H9 (cell line): ENCODE measurements around the gene MRGPRF. TPM values are rescaled to one million over a fixed set of nuclear protein-coding genes. Genes with fewer than 3 reads are reported as not detected.
A peak's percentile ranks its signal among the peaks of the same experiment; 100 is the strongest.

Experiments used
- DNase-seq: peaks from one replicate; pipeline ENCODE4 v3.0.0-alpha.2; 2017
- H2AFZ ChIP-seq: one replicate; pipeline ENCODE4 v1.6.1; 2013; ENCODE audit warnings: mild to moderate bottlenecking, low read length, control low read depth, moderate library complexity
- H2AK5ac ChIP-seq: 2 replicates; pipeline ENCODE4 v1.6.1; 2013; ENCODE audit warnings: low read length, control low read depth, mixed read lengths; ENCODE audit not compliant: insufficient read length
- H2BK120ac ChIP-seq: one replicate; pipeline ENCODE4 v1.6.1; 2013; ENCODE audit warnings: low read depth, mild to moderate bottlenecking, low read length, control low read depth, inconsistent platforms; ENCODE audit not compliant: poor library complexity, severe bottlenecking
- H2BK12ac ChIP-seq: 2 replicates; pipeline ENCODE4 v1.6.1; 2013; ENCODE audit warnings: low read length, control low read depth, mixed read lengths, low read depth; ENCODE audit not compliant: insufficient read length
- H2BK15ac ChIP-seq: 2 replicates; pipeline ENCODE4 v1.6.1; 2013; ENCODE audit warnings: low read depth, low read length, control low read depth
- H2BK20ac ChIP-seq: one replicate; pipeline ENCODE4 v1.6.1; 2013; ENCODE audit warnings: low read depth, mild to moderate bottlenecking, low read length, control low read depth, inconsistent platforms; ENCODE audit not compliant: poor library complexity, severe bottlenecking
- H2BK5ac ChIP-seq: 2 replicates; pipeline ENCODE4 v1.6.1; 2013; ENCODE audit warnings: low read length, control low read depth, mixed read lengths; ENCODE audit not compliant: insufficient read length
- H3K14ac ChIP-seq: 2 replicates; pipeline ENCODE4 v1.6.1; 2013; ENCODE audit warnings: low read length, control low read depth; ENCODE audit not compliant: insufficient read depth
- H3K18ac ChIP-seq: 2 replicates; pipeline ENCODE4 v1.6.1; 2013; ENCODE audit warnings: low read depth, mild to moderate bottlenecking, mixed read lengths, low read length, control low read depth; ENCODE audit not compliant: insufficient read length
- H3K23ac ChIP-seq: 2 replicates; pipeline ENCODE4 v1.6.1; 2013; ENCODE audit warnings: low read length, control low read depth, mixed read lengths, low read depth; ENCODE audit not compliant: insufficient read length
- H3K23me2 ChIP-seq: 2 replicates; pipeline ENCODE4 v1.6.1; 2013; ENCODE audit warnings: low read depth, mild to moderate bottlenecking, mixed read lengths, low read length, control low read depth; ENCODE audit not compliant: insufficient read length, poor library complexity, severe bottlenecking
- H3K27ac ChIP-seq: 2 replicates; pipeline ENCODE4 v1.5.1; 2013; ENCODE audit warnings: low read length, control low read depth, mixed read lengths, low read depth; ENCODE audit not compliant: insufficient read length
- H3K27me3 ChIP-seq: 2 replicates; pipeline ENCODE4 v1.6.1; 2013; ENCODE audit warnings: low read length, control low read depth, inconsistent platforms; ENCODE audit not compliant: insufficient read depth
- H3K4ac ChIP-seq: 2 replicates; pipeline ENCODE4 v1.6.1; 2013; ENCODE audit warnings: low read depth, mild to moderate bottlenecking, control low read depth, inconsistent platforms, low read length, moderate library complexity
- H3K4me1 ChIP-seq: 2 replicates; pipeline ENCODE4 v1.6.1; 2013; ENCODE audit warnings: low read length, control low read depth, inconsistent platforms; ENCODE audit not compliant: insufficient read depth
- H3K4me2 ChIP-seq: 2 replicates; pipeline ENCODE4 v1.6.1; 2013; ENCODE audit warnings: low read length, control low read depth, mixed read lengths; ENCODE audit not compliant: insufficient read length, insufficient read depth
- H3K56ac ChIP-seq: 2 replicates; pipeline ENCODE4 v1.6.1; 2013; ENCODE audit warnings: low read depth, mild to moderate bottlenecking, mixed read lengths, low read length, control low read depth; ENCODE audit not compliant: insufficient read length
- H3K79me1 ChIP-seq: 2 replicates; pipeline ENCODE4 v1.6.1; 2013; ENCODE audit warnings: low read depth, mild to moderate bottlenecking, moderate library complexity, low read length, control low read depth, inconsistent platforms; ENCODE audit not compliant: insufficient read depth, poor library complexity, severe bottlenecking
- H3K79me2 ChIP-seq: 2 replicates; pipeline ENCODE4 v1.6.1; 2013; ENCODE audit warnings: low read length, control low read depth, inconsistent platforms; ENCODE audit not compliant: insufficient read depth
- H3K9ac ChIP-seq: 2 replicates; pipeline ENCODE4 v1.6.1; 2013; ENCODE audit warnings: low read length, control low read depth, mixed read lengths; ENCODE audit not compliant: insufficient read length; ENCODE audit errors: extremely low read depth
- H3K9me3 ChIP-seq: one replicate; pipeline ENCODE4 v1.6.1; 2013; ENCODE audit warnings: low read depth, low read length, inconsistent platforms; ENCODE audit not compliant: control insufficient read depth
- H3T11ph ChIP-seq: one replicate; pipeline ENCODE4 v1.6.1; 2013; ENCODE audit warnings: mild to moderate bottlenecking, low read length, control low read depth, inconsistent platforms
- H4K20me1 ChIP-seq: one replicate; pipeline ENCODE4 v1.6.1; 2013; ENCODE audit not compliant: control insufficient read depth, insufficient read length, insufficient read depth
- H4K5ac ChIP-seq: 2 replicates; pipeline ENCODE4 v1.6.1; 2013; ENCODE audit warnings: low read depth, mild to moderate bottlenecking, mixed read lengths, low read length, control low read depth; ENCODE audit not compliant: insufficient read length
- H4K8ac ChIP-seq: replicated peaks from 2 replicates; pipeline ENCODE4 v1.6.1; 2013; ENCODE audit warnings: low read length, control low read depth, mixed read lengths, low read depth; ENCODE audit not compliant: insufficient read length
- H4K91ac ChIP-seq: 2 replicates; pipeline ENCODE4 v1.6.1; 2013; ENCODE audit warnings: low read depth, mild to moderate bottlenecking, moderate library complexity, mixed read lengths, low read length, control low read depth; ENCODE audit not compliant: insufficient read length
- H3K27ac Mint-ChIP-seq, 3 experiments: 2 replicates in 2 of 3; 3 replicates in 1 of 3; pipeline ENCODE4 v1.8.0; 2020 to 2021; ENCODE audit warnings: mixed read lengths in 3 of 3, mild to moderate bottlenecking in 1 of 3, moderate library complexity in 1 of 3
- H3K27me3 Mint-ChIP-seq: 2 replicates; pipeline ENCODE4 v1.8.0; 2021; ENCODE audit warnings: low read depth, mild to moderate bottlenecking, moderate library complexity, mixed read lengths
- H3K36me3 Mint-ChIP-seq, 3 experiments: 2 replicates in 2 of 3; 3 replicates in 1 of 3; pipeline ENCODE4 v1.8.0; 2020 to 2021; ENCODE audit warnings: low read depth in 3 of 3, mixed read lengths in 3 of 3; ENCODE audit not compliant: insufficient read depth in 1 of 3
- H3K4me1 Mint-ChIP-seq, 2 experiments: 2 replicates each; pipeline ENCODE4 v1.8.0; 2020; ENCODE audit warnings: mixed read lengths in 2 of 2
- H3K4me3 Mint-ChIP-seq, 2 experiments: 2 replicates in 1 of 2; 3 replicates in 1 of 2; pipeline ENCODE4 v1.8.0; 2020 to 2021; ENCODE audit warnings: mild to moderate bottlenecking in 2 of 2, mixed read lengths in 2 of 2, moderate library complexity in 1 of 2
- H3K9me3 Mint-ChIP-seq, 2 experiments: 2 replicates in 1 of 2; 3 replicates in 1 of 2; pipeline ENCODE4 v1.8.0; 2020; ENCODE audit warnings: mild to moderate bottlenecking in 2 of 2, mixed read lengths in 2 of 2, moderate library complexity in 1 of 2
- CTCF ChIP-seq: fragments of 200-600 bp; sonication (generic); conservative IDR thresholded peaks from 3 replicates; pipeline ENCODE4 v1.8.0; 2021; ENCODE audit warnings: antibody characterized with exemption, mild to moderate bottlenecking
- WGBS: extraction: QIAGEN DNeasy Blood & Tissue Kit; methylation state at CpG from one replicate; pipeline ENCODE4 v1.1.7; 2013; ENCODE audit warnings: missing lambda C conversion rate, low lambda C conversion rate, mixed read lengths; ENCODE audit not compliant: insufficient read length; ENCODE audit errors: extremely low coverage; 5-methylcytosine and 5-hydroxymethylcytosine counted together
- total RNA-seq: library from RNA; stranded (reverse); gene quantifications from 2 replicates; pipeline ENCODE4 v1.2.1, GENCODE V29; 2021

Gene MRGPRF
- total RNA-seq, 1 experiment from 2014 or later: 4.0 TPM

- H3K23me2 ChIP-seq: peaks cover 2% of the 10 kb centered on the region
- H3T11ph ChIP-seq: no peak overlapping the region
- Mint-ChIP-seq H3K36me3 (no peaks in the 10 kb centered on the region; a peak in 1 of 7 replicates), H3K9me3 (peaks cover 2 to 3% of the 10 kb centered on the region in 2 experiments; a peak in 1 of 5 replicates), H3K4me3 (no peak overlapping the region), H3K4me1 (peaks cover 2 to 4% of the 10 kb centered on the region in 2 experiments; a peak in 2 of 4 replicates), H3K27me3 (peaks cover 11% of the 10 kb centered on the region), H3K27ac (no peak overlapping the region; a peak in 1 of 7 replicates)
- H2BK120ac ChIP-seq: no peak overlapping the region
- H3K79me1 ChIP-seq: no peaks in the 10 kb centered on the region
- H3K14ac ChIP-seq: no peak overlapping the region
- H3K56ac ChIP-seq: no peak overlapping the region
- no peak overlapping the region for H4K8ac ChIP-seq
- H2AK5ac ChIP-seq: no peak overlapping the region
- no peak overlapping the region for H4K5ac ChIP-seq
- H3K27me3 ChIP-seq: no peaks in the 10 kb centered on the region
- WGBS: no CpG with 5 or more reads among the region's 29 CpGs
- DNase-seq: peak; percentile 50
- no peaks in the 10 kb centered on the region for H3K4me1 ChIP-seq
- H4K91ac ChIP-seq: no peak overlapping the region
- no peak overlapping the region for H3K4me2 ChIP-seq
- no peaks in the 10 kb centered on the region for H4K20me1 ChIP-seq
- H2BK15ac ChIP-seq: no peak overlapping the region
- no peak overlapping the region for H3K23ac ChIP-seq
- H2BK12ac ChIP-seq: no peak overlapping the region
- no peaks in the 10 kb centered on the region for H3K79me2 ChIP-seq
- H2AFZ ChIP-seq: no peak overlapping the region
- H3K9ac ChIP-seq: no peak overlapping the region
- H3K18ac ChIP-seq: no peak overlapping the region
- no peak overlapping the region for H2BK5ac ChIP-seq
- 0 out of 3 replicates have a peak, but pooled peaks have one; percentile 15 for TF ChIP-seq CTCF
- H3K4ac ChIP-seq: no peak overlapping the region
- H3K9me3 ChIP-seq: no peaks in the 10 kb centered on the region
- no peak overlapping the region for H2BK20ac ChIP-seq
- no peak overlapping the region for H3K27ac ChIP-seq
Observed at GRCh38 chr11:68968306-68969250, 44.5 kb downstream of the MRGPRF start.
